Muscle of leg (tissue), 9 donors: Measurements from ENCODE around the gene NAP1L3. TPM values are rescaled to one million over a fixed set of nuclear protein-coding genes. Genes with fewer than 3 reads are reported as not detected.

Experiments
- polyA plus RNA-seq, 8 donors: library from polyadenylated mRNA; unstranded; fragments of 120-200 nt; gene quantifications; one replicate each; pipeline versions ENCODE4 v1.2.1 to v1.2.3, GENCODE V29; 2013; ENCODE audit warnings: inconsistent platforms in 1 of 8, low replicate concordance in 1 of 8; ENCODE audit not compliant: insufficient read length in 8 of 8, insufficient read depth in 1 of 8
- total RNA-seq: library from RNA; stranded (reverse); fragments of 120-200 nt; gene quantifications from one replicate; pipeline ENCODE4 v1.2.4, GENCODE V29; 2013

Gene NAP1L3
- total and polyA plus RNA-seq, 9 donors = 6.8 to 12.9 (median 10.0) TPM

Other genes with a start within 250 kb of the NAP1L3 start
- gene FAM133A, start 628 bp upstream of the NAP1L3 start, total RNA-seq = 0.49 TPM
- under 1 TPM; 0.08 to 0.45 (median 0.31) TPM for gene FAM133A, start 628 bp upstream of the NAP1L3 start, polyA plus RNA-seq